HG03135 (cell line): ENCODE data around the gene ARAP2.

Experiments
- ATAC-seq: cut with Tn5 transposase; IDR thresholded peaks from one replicate; pipeline ENCODE4 v1.9.1; 2021; ENCODE audit warnings: mild to moderate bottlenecking, moderate library complexity; ENCODE audit not compliant: unreplicated experiment

ARAP2 gene

DNA sequence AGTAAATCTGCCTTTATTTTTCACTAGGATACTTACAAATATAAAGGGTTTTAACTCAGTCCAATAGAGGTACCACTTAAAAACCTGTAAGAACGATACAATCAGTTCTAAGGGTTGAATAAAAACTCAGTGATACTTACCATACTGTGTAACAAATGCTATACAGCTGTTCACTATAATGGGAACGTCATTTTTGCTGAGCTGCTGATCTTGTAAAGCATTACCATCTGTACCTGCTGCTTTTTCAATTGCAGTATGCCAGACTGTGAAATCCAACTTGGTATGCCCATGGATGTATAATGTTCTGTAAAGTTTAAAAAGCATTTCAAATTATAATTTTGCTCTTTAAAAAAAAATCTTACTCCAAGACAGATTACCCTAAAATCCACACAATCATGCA is 111.2 kb downstream of the ARAP2 start:
- ATAC-seq, result no peak

DNA sequence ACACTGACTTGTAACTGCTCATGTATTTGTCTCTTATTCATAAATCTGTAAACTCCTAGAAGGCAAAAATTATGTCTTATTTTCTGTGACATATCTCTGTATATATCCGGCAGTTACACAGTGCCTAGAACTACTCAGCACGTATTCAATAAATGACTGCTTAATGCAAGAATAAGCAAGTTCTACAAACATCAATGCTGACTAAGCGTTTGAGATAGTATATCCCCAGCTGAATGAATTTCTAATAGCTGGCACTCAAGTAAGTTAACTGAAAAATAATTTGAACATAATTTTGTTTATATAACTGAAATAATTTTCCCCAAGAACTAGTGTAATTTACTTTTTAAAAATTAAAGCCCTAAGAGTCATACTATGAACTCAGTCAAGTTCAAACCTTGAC is 113.7 kb downstream of the ARAP2 start:
- ATAC-seq, result no peak

DNA sequence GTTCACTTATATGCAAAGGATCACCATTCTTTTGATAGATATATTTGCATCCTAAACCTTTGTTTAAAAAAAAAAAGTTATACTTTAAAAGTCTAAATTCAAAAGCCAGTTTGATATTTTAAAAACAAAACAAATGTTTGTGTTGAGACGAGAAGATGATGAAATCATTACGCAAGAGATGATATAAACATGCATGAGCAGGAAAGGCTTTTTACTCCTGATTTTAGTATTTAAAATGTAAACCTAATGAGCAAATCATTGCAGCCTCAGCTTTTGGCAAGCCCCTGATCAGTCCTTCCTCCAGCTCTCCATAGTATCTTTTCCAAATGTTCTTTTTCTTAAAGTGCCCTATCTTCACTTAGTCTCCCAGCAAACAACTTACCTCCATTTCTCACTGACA is 115.6 kb downstream of the ARAP2 start:
- no peak for ATAC-seq

DNA sequence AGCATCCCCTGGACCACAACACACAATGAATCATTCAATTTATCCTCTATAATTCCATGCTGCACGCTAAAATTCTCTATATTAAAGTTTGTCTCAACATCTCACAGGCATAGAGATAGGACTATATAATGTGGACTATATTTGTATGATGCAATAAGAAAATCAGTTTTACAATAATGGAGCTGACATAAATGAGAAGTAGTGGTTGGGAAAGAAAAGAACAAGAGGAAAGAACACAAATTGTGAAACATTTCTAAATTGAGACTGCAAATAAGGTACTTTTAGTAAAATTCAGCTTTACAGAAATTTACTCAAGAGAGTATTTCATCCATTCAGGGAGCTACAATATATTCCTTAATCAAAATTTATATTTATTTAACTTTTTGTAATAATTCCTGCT is 120.4 kb downstream of the ARAP2 start:
- no peak for ATAC-seq

DNA sequence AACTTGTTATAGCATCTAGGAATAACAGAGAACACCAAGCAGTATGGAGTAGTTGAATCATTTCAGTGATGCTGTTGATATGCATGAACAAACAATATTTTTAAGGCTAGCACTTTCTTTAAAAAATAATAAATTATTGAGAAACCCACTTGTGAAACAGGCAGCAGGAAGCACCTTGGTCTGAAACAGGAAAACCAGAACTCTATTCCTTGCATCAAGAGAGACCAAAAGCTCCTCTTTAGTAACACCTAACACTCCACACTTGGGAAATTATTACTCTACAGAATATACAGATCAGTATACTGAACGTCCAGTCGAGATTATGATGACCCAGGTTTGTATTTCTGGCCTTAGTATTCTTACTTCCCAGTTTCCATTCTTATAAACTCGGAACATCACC is 129.0 kb downstream of the ARAP2 start:
- no peak for ATAC-seq

DNA sequence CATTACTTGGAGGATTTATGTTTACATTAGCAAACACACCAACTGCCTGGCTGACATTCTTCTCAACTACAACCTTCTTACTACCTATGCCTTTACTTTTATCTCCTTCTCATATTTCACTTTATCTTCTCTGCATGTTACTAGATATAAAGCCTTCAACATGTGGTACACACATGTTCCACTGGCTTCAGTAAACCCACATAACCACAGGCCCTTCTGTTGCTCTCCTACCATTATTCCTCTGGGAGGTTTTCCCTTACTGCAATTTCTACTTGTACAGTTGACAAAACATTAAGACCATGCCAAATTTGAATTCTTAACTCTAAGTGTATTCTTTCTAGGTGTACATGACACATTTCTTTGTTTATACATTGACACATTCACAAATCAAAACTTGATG is 133.1 kb downstream of the ARAP2 start:
- ATAC-seq, result no peak

DNA sequence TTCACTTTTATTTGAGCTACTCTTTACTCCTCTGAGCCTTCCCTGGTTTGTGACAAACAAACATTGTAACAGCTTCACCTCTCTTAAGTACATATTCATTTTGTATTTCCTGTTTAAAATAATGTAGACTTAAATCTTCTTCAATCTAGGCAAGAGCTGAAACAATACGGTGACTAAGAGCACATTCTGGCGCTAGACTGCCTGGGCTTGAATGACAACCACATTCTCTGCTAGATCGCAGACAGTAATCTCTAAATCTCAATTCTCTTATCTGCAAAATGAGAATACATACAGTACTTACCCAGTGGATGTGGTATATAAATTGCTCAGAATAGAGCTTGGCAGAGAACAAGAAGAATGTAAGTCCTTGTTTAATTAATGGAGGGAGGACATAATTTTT is 144.8 kb downstream of the ARAP2 start:
- no peak for ATAC-seq

DNA sequence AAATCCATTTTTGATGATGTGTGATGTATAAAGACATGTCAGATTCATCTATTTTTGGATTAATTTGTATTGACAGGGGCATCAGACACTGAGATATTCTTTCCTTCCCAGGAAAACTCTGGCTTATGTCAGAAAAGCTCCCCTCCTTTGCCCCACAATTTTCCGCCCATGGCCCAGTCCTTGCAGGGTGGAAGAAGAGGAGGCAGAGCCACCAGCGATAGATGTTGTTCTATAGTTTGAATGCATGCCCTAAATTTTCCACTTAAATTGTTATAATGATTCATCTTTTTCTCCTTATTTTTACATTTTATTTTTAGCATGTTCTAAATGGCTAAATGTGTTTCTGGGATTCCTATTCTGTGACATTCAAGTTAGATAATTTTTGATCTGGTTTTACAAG is 149.3 kb downstream of the ARAP2 start:
- no peak for ATAC-seq

DNA sequence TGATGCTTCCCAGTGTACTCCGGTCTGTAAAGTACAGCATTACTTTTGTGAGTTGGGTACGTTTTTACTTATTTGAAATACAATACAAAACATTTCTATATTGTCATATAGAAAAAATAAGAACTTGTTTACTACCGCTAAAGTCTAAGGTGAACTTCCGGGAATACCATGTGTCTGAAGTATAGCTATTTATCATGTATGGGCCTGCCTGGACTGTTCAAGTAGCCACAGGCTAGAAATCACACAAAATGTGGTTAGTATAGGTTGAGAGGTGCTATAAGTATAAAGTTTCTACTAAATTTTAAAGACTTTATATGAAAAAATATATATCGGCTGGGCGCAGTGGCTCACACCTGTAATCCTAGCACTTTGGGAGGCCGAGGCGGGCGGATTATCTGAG is 152.3 kb downstream of the ARAP2 start:
- ATAC-seq, result no peak

DNA sequence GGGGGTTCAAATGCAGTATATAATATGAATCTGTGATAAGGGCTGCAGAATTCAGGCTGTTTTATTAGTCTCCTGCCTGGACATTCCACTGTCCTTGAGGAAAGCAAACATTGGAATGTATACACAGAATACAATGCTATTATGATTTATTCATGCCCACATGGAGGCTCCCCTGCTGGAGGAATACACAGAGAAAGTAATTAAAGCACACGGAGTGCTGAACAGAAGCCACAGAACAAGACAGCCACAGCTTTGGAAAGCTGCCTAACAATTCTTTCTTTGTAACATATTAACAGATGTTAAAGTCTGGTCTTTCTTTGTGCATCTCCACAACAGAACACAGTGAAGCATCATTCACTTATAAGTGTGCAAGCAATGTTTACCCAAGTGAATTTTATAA is 155.8 kb downstream of the ARAP2 start:
- ATAC-seq, result no peak

DNA sequence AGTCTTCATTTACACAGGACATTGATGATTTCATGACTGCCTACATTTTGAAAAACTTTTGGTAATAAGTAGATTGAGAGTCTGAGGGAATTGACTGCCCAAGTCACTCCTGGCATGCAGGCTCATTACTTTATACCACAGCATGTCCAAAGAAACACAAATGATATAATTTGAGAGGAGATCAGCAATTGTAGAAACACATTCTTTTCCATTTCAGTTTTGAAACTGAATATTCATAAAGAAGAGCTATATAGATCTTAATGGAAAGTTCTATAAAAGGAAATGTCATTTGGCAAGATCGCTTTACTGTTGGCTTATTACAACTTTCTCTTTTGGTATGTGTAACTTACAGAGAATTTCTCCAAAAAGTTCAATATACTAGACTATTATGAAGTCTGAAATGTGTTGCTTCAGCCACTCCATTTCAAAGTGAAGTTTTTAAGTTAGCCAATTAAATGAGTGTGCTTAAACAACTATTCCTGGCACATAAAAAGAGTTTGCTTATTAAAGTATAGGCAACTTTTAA is 158.0 kb downstream of the ARAP2 start:
- ATAC-seq, result no peak

DNA sequence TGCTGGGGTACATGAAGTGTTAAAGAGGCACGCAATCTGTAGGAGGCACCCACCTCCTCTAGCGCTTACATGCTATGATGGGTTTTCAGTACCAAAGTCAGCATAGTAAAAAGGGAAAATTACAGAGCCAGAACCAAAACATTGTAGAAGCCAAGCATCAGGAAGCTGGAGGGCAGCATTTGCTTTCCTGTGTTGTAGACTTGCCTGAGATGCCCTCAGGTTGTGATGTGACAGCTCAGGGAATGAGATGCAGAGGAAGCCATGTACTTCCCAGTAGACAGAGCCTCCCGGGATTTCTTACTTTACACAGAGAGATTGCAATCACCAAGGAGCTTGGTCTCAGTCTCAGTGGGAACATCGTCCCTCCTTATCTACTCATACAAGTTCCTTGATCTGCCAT is 161.5 kb downstream of the ARAP2 start:
- ATAC-seq, result no peak

DNA sequence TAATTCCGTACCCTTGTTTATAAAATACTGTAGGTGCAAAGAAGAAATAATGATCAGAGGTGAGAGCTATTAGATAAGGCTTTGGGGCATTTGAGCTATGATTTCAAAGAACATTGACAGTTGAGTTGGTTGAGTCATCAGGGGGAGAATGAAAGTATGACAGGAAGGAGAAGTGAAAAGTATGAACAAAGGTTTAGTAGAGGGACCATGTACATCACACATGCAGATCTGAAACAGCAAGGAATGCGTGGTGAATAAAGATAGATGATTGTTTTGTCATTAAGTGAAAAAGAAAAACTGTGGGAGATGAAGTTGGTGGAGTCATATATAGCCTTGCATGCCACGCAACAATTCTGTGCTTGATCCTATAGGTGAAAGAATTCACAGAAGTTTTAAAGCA is 163.1 kb downstream of the ARAP2 start:
- ATAC-seq, result peak; percentile 89

DNA sequence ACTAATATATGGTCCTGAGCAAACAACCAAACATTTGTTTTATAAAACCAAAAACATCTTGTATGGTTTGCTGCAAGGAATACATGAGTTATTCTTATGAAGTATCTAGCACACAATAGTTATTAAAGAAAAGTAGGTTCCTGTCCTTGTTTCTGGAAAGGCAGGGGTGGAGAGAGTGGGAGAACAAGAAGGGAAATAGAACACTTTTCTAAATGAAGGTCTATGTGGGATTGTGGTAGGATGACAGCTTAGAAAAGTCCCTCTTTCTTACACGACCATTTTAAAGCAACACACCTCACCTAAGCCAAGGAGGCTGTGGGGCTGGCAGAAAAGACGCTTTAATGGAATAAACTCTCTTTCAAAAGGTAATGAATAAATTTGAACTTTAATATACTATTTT is 164.6 kb downstream of the ARAP2 start:
- no peak for ATAC-seq

DNA sequence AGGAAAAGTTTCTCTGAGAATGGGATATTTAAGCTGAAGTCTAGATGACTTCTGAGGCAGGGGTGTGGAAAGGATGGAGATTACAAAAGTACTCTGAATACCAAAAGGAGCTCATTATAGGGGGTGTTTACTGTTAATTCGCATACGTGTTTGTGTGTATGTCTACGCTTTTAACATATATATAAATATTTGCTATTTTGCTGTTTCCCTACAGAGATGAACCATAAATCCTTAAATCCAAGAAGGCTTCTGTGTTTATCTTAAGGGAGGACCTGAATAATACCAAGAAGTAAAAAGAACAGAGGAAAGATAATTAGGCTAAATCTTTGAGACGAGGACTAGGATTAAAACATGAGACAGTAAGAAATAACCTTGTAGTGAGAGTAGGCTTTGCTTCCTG is 166.0 kb downstream of the ARAP2 start:
- ATAC-seq, result no peak

DNA sequence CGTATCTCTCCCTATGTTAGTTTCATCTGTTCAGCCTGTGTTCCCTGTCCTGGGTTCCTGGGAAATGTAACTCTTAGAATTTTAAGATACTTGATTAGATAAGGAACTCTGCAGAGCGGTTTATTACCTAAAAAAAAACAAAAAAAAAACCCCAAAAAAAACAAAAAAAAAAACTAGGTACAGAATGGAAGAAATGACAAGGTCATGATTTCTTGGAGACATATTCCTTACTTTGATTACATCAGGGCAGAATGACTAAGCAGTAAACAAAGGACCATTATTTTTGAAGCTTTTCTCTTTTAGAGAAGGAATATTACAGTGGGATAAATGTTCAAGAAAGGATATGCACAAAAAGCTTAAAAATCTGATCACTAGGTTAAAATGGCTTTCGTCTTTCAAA is 171.8 kb downstream of the ARAP2 start:
- no peak for ATAC-seq

DNA sequence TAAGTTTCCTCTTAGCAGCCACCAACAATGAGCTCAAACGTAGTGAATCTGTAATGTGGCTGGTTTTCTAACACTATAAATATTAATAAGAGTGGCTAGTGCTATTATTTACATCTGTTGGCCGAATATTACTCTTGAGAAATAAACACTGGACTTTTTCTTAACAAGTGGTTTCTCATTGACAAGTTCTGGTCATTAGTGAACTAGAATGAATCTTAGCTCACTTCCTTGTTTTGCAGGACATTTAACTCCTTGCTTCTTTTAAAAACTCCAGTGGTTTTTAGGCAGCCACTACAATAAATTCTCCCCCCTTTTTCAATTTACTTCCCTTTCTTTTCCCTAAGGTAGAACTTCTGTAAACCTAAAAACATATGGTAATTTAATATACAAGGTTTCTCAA is 177.2 kb downstream of the ARAP2 start:
- no peak for ATAC-seq

DNA sequence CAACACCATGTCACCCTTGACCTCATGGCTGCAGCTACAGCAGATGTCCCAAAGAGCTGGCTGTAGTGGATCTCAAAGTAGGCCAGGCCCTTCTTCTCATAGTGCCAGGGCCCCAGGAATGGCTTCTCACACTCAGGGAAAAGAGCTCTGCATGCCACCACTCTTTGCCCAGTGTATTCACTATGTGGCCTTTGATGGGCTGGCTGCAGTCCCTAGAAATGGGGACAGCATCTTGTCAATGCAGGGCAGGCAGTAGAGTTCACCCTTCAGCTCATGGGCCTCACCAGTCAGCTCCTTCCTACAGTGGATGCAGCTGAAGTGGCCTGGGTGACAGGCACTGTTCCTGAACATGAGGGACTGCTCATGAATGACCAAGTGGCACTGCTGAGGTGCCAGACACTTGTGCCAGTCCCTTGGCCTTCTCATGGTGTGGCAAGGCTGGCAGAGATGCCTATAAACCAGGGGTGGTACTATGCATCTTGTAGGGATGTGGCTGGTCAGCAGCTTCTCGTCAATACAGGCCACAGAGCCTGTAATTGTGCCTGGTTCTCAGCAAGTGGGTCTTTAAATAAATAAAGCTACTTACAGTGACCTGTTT is 178.9 kb downstream of the ARAP2 start:
- no peak for ATAC-seq

DNA sequence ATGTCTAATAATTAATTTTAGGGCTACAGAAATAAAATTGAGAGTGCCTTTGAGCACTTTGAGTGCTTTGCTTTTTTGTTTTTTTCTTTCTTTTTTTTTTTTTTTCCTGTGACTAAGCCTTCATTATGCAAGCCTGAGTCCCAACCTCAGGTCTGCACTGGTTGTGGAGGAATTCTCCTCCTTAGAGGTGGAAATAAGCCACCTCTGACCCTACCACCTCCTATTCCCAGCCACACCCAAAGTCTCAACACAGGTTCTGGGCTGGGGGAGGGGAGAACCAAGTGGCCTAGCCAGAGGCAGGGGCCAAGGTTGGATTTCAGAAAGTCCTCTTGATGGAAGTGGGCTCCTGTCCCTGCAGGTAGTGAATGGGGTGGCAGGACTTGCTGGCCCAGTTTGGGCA is 180.2 kb downstream of the ARAP2 start:
- ATAC-seq, result no peak

DNA sequence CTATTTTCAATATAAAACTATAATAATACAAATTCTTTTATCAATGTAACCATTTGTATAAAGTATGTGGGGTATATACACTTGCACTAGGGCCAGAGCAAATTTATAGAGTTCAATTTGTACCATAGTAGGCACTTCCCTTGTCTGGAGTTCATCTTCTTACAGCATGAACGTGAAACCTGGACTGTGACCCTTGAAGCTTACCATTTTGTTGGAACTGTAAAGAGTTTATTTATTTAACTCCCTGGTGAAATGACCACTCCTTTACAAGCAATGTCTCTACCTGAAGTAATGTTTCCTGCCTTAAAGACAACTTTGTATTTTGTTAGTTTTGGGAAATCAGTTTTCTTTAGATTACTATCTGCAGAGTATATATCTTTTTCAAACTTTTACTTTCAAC is 188.2 kb downstream of the ARAP2 start:
- no peak for ATAC-seq

DNA sequence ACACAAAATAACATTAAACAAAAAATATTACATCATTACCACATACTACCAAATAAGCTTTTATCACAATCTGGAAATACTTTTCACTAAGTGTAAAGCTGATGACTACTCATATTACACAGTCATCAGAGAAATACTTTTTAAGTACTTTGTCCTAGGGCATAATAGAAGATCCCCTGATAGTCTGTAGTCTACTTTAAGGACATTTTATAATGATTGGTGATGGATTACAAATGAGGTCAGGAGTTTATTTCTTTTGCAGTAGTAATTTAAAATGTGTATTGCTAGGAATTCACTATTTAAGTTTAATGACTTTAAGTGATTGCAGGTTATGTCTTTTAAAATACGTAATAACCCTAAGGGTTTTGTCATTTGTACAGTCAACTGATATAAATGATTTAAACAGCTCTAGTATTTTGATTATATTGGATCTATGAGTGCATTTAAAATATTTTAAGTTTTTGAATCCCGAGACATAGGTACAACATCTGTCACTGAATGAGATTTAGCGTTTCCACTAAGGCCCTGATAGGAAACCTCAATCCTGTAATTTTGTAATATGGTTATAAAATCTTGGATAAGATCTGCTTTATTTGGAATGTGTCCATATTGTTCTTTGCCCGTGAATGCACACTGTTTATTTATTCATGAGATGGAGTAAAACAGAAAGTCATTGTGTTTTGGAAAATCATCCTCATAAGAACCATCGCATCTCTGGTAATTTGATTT is 189.5 kb downstream of the ARAP2 start:
- no peak for ATAC-seq

DNA sequence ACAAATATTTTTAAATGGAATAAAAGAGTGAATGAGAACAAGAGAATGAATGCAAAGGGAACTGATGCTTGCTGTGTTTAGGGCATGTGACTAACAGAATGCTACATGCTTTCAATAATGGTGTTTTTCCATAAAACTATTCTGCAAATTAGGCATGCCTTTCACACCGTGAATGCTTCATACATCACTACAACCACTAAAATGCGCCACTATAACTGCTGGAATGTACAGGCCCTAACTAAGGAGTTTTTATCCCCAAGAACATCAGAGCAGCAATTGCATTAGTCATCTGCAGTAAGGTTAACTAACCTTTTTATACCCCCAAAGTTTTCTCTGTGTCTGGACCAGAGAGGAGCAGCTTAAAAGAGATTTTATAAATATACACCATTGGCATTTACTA is 190.4 kb downstream of the ARAP2 start:
- no peak for ATAC-seq

DNA sequence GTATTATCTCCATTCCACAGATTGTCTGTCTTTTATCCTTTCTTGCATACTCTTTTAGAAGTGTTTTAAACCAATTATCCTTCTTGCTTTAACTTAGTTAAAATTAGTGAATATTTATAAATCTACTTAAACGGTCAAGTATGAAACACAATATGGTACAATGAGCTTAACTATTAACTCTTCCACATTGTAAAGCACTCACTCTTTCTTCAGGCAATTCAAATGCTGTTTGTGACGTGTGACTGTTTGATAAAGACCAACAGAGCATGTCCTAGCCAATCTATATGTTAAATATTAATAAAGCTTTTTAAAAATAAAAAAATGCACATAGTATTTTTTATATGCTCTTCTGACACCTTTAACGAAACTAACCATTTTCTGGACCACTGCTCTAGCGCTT is 192.7 kb downstream of the ARAP2 start:
- no peak for ATAC-seq
